Measurements from ENCODE around the gene ZDHHC20. TPM values are rescaled to one million over a fixed set of nuclear protein-coding genes. Genes with fewer than 3 reads are reported as not detected.

The ZDHHC20 gene
- polyA plus RNA-seq, 3 donors = 28.1 to 67.8 (median 66.8) TPM

DNA sequence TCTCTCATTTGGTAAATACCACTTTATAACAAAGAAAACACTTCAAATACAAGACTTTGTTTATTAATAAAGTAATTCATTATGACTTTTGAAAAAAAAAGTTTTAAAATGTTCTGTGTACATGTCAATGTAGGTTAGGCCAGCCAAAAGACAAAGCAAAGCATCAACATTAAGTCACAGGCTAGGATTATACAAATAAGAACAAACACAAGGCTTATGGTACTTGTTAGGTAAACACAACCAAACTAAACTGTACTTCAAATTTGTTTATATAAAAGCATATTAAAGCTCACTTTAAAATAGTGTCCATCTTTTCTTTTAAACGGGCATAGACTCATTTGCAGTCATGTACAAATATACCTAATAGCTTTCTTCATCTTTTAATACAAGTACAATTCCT lies 86.6 kb downstream of the ZDHHC20 start:
- H3K27ac Mint-ChIP-seq = no peak overlapping the region
- WGBS (ENCODE audit: insufficient coverage) = no CpG with 5 or more reads among the region's 1 CpG
- peaks cover 25 to 40% of the 10 kb centered on the region in 2 donors for H3K36me3 Mint-ChIP-seq
- H3K9me3 ChIP-seq (replicated peaks in 1 of 2; ENCODE audit: control insufficient read depth in 1 of 2, insufficient read depth in 1 of 2, low read length in 2 of 2) = peaks cover 0 to 2% of the 10 kb centered on the region in 2 donors
- no peaks in the 10 kb centered on the region for H3K27me3 ChIP-seq (ENCODE audit: control insufficient read depth in 2 of 2, insufficient read depth in 2 of 2, low read length in 2 of 2)
- intact Hi-C loops (cut with micrococcal nuclease) = no loop called here
- no peaks in the 10 kb centered on the region for H3K79me2 ChIP-seq (ENCODE audit: insufficient read depth, low read length)
- no peak overlapping the region for H3K4me3 ChIP-seq (replicated peaks in 1 of 3; ENCODE audit: low read depth in 2 of 3, low read length in 3 of 3)
- H3K27me3 Mint-ChIP-seq (ENCODE audit: low read depth in 3 of 3) = no peaks in the 10 kb centered on the region
- H4K20me1 ChIP-seq (ENCODE audit: insufficient read depth, low read length) = no peaks in the 10 kb centered on the region
- peaks cover 25 to 39% of the 10 kb centered on the region in 2 donors for H3K36me3 ChIP-seq (replicated peaks in 1 of 2; ENCODE audit: control insufficient read depth in 1 of 2, insufficient read depth in 2 of 2, low read length in 2 of 2)
- H3K27ac ChIP-seq (ENCODE audit: low read depth in 1 of 2, low read length in 2 of 2) = no peak overlapping the region
- DNase-seq = no peak
- no peaks in the 10 kb centered on the region for H3K4me1 ChIP-seq (ENCODE audit: control insufficient read depth in 1 of 2, insufficient read depth in 2 of 2, low read length in 2 of 2)
- peaks cover 3% of the 10 kb centered on the region for H3K4me1 Mint-ChIP-seq
- TF ChIP-seq, protein P1, sequence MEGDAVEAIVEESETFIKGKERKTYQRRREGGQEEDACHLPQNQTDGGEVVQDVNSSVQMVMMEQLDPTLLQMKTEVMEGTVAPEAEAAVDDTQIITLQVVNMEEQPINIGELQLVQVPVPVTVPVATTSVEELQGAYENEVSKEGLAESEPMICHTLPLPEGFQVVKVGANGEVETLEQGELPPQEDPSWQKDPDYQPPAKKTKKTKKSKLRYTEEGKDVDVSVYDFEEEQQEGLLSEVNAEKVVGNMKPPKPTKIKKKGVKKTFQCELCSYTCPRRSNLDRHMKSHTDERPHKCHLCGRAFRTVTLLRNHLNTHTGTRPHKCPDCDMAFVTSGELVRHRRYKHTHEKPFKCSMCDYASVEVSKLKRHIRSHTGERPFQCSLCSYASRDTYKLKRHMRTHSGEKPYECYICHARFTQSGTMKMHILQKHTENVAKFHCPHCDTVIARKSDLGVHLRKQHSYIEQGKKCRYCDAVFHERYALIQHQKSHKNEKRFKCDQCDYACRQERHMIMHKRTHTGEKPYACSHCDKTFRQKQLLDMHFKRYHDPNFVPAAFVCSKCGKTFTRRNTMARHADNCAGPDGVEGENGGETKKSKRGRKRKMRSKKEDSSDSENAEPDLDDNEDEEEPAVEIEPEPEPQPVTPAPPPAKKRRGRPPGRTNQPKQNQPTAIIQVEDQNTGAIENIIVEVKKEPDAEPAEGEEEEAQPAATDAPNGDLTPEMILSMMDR (IDR thresholded peaks at IDR 0.05) = no peak
- H3K9me3 Mint-ChIP-seq = peaks cover 0 to 4% (median 0%) of the 10 kb centered on the region in 7 donors
- no peak overlapping the region for H2AFZ ChIP-seq (ENCODE audit: insufficient read depth, low read depth, low read length, poor library complexity, severe bottlenecking)
- no peak overlapping the region for H3K4me3 Mint-ChIP-seq
- no peak overlapping the region for H3K9ac ChIP-seq (ENCODE audit: insufficient read depth, low read length, poor library complexity, severe bottlenecking)
- no peak overlapping the region for H3K4me2 ChIP-seq (replicated peaks; ENCODE audit: extremely low read depth, low read length, poor library complexity, severe bottlenecking)

DNA sequence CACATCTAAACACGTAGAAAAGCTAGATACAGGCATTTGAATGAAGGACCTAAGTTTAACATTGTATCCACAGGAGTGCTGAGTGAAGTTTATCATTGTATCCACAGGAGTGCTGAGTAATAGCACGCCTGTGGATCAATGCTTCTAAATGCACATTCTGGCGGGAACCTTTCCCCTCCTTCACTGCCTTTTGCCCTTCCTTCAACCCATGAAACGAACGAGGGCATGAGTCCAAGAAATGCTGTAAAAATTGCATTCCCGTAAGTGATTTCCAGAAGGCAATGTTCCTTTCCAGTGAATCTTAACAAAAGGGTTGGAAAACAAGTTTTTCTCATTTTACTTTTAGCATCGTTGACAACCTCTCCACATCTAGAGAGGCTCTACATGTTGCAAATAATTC lies 88.1 kb downstream of the ZDHHC20 start:
- WGBS (ENCODE audit: insufficient coverage) = 80% methylated on average over 2 of the region's 7 CpGs
- Histone ChIP-seq H3K9me3 (replicated peaks in 1 of 2; ENCODE audit: control insufficient read depth in 1 of 2, insufficient read depth in 1 of 2, low read length in 2 of 2) (no peaks in the 10 kb centered on the region), H3K4me2 (replicated peaks; ENCODE audit: extremely low read depth, low read length, poor library complexity, severe bottlenecking) (no peak overlapping the region), H4K20me1 (ENCODE audit: insufficient read depth, low read length) (no peaks in the 10 kb centered on the region), H3K27me3 (ENCODE audit: control insufficient read depth in 2 of 2, insufficient read depth in 2 of 2, low read length in 2 of 2) (no peaks in the 10 kb centered on the region), H3K4me1 (ENCODE audit: control insufficient read depth in 1 of 2, insufficient read depth in 2 of 2, low read length in 2 of 2) (no peaks in the 10 kb centered on the region), H3K4me3 (replicated peaks in 1 of 3; ENCODE audit: low read depth in 2 of 3, low read length in 3 of 3) (no peak overlapping the region), H2AFZ (ENCODE audit: insufficient read depth, low read depth, low read length, poor library complexity, severe bottlenecking) (no peak overlapping the region), H3K9ac (ENCODE audit: insufficient read depth, low read length, poor library complexity, severe bottlenecking) (no peak overlapping the region), H3K36me3 (replicated peaks in 1 of 2; ENCODE audit: control insufficient read depth in 1 of 2, insufficient read depth in 2 of 2, low read length in 2 of 2) (peaks cover 19 to 24% of the 10 kb centered on the region in 2 donors), H3K27ac (ENCODE audit: low read depth in 1 of 2, low read length in 2 of 2) (no peak overlapping the region), H3K79me2 (ENCODE audit: insufficient read depth, low read length) (no peaks in the 10 kb centered on the region)
- Mint-ChIP-seq H3K27me3 (ENCODE audit: low read depth in 3 of 3) (no peaks in the 10 kb centered on the region), H3K4me3 (no peak overlapping the region), H3K4me1 (peaks cover 3% of the 10 kb centered on the region), H3K36me3 (peaks cover 16 to 32% of the 10 kb centered on the region in 2 donors), H3K27ac (no peak overlapping the region), H3K9me3 (peaks cover 0 to 2% (median 0%) of the 10 kb centered on the region in 7 donors)
- TF ChIP-seq, protein P1 (IDR thresholded peaks at IDR 0.05) = no peak
- intact Hi-C loops (cut with micrococcal nuclease) = no loop called here
- DNase-seq = no peak

Measured in CD14-positive monocyte (primary cell).